ENCODE data around the gene VIPR2.

VIPR2 gene

GRCh38 chr7:159059629-159060028, 85.0 kb downstream of the VIPR2 start:
- DNase-seq (ENCODE audit: low read depth in 2 of 2) = no peak
- TF ChIP-seq CTCF (IDR thresholded peaks at IDR 0.05; ENCODE audit: low read depth, low read length) = no peak
- no peak overlapping the region for H3K4me3 ChIP-seq (replicated peaks in 1 of 2; ENCODE audit: low read depth in 2 of 2, low read length in 2 of 2)

DNA sequence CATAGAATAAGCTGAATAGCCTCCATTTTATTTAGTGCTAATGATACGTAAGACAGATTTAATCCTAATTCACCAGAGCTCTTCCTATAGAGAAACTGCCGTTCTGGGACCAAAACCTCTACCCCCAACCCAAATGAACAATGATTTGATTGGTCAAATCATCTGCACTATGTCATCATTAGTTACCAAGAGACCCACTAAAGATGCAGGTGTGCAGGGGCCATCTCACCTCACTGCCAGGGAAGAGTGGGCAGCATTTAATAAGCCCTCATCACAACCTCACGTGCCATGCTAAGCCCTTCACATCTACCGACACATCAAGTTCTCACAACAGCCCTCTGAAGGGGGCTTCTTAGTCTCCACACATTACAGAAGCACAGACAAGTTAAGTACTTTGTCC, 87.0 kb downstream of the VIPR2 start:
- TF ChIP-seq CTCF (IDR thresholded peaks at IDR 0.05; ENCODE audit: low read depth, low read length) = no peak
- no peak overlapping the region for H3K4me3 ChIP-seq (replicated peaks in 1 of 2; ENCODE audit: low read depth in 2 of 2, low read length in 2 of 2)
- no peak for DNase-seq (ENCODE audit: low read depth in 2 of 2)

GRCh38 chr7:159056737-159057136, 87.9 kb downstream of the VIPR2 start:
- DNase-seq (ENCODE audit: low read depth in 2 of 2) = no peak
- no peak for TF ChIP-seq CTCF (IDR thresholded peaks at IDR 0.05; ENCODE audit: low read depth, low read length)
- no peak overlapping the region for H3K4me3 ChIP-seq (replicated peaks in 1 of 2; ENCODE audit: low read depth in 2 of 2, low read length in 2 of 2)

- no peak for TF ChIP-seq CTCF (IDR thresholded peaks at IDR 0.05; ENCODE audit: low read depth, low read length)
- no peak for DNase-seq (ENCODE audit: low read depth in 2 of 2)
- no peak overlapping the region for H3K4me3 ChIP-seq (replicated peaks in 1 of 2; ENCODE audit: low read depth in 2 of 2, low read length in 2 of 2)
These were observed 92.8 kb downstream of the VIPR2 start for GRCh38 chr7:159051916-159052315.

GRCh38 chr7:159050704-159051103, 94.0 kb downstream of the VIPR2 start:
- H3K4me3 ChIP-seq (replicated peaks in 1 of 2; ENCODE audit: low read depth in 2 of 2, low read length in 2 of 2) = no peak overlapping the region
- no peak for DNase-seq (ENCODE audit: low read depth in 2 of 2)
- no peak for TF ChIP-seq CTCF (IDR thresholded peaks at IDR 0.05; ENCODE audit: low read depth, low read length)

DNA sequence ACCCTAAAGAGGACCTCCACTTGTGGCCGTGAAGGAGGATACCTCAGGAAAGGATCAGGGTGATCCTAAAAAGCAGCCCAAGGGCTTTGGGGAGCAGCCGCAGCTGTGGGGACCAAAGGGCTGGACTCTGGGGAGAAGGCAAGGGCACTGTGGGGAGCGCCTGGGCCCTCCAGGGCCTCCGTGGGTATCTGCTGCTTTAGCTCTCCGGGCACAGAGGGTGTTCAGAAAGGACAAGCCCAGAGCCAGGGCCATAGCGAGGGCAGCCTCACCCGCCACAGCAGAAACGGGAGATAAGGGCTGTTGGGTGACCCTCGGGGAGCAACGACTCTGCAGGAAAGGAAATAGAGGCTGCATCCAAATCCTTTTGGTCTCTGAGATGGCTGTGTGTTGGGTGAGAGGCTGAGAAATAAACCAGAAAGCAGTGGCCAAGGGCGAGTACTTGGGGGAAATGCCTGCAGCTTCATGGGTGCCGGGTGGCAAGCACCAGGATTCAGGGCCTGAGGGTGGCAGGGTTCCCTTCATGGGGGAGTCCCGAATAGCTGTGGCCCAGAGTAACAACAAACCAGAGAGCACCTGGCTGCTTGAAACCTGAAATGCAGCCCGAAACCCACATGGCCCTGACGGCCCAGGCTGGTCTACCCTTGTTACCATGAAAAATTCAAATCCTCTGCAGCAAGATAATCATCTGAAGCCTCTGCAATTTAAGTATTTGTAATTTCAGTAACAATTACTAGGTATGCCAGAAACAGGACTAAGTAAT, 95.2 kb downstream of the VIPR2 start:
- H3K4me3 ChIP-seq (replicated peaks in 1 of 2; ENCODE audit: low read depth in 2 of 2, low read length in 2 of 2) = no peak overlapping the region
- no peak for TF ChIP-seq CTCF (IDR thresholded peaks at IDR 0.05; ENCODE audit: low read depth, low read length)
- no peak for DNase-seq (ENCODE audit: low read depth in 2 of 2)

DNA sequence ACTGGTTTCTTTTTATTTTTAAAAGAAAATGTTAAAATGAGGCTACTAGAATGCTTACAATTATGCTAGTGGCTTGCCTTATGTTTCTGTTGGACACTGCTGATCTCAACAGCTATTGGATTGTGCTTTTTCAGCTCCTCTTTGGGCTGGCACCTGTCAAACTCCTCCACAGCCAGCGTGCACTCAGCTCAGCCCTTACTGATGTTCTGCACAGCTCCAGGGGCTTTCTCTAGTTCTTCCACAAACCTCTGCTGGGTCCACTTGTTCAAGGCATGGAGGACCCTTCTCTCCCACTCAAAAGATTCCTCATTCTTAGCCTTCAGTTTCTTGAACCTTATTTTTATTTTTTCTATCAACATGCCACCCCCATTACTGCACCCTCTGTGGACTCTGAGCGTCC, 96.0 kb downstream of the VIPR2 start:
- H3K4me3 ChIP-seq (replicated peaks in 1 of 2; ENCODE audit: low read depth in 2 of 2, low read length in 2 of 2) = no peak overlapping the region
- no peak for TF ChIP-seq CTCF (IDR thresholded peaks at IDR 0.05; ENCODE audit: low read depth, low read length)
- no peak for DNase-seq (ENCODE audit: low read depth in 2 of 2)
